Lower lobe of right lung (tissue), 2 donors: ENCODE data around the gene CLASP1. TPM values are rescaled to one million over a fixed set of nuclear protein-coding genes. Genes with fewer than 3 reads are reported as not detected.
"Not testable (repeated sequence)": the region's sequence is repeated elsewhere in the genome, so short reads cannot be mapped to it uniquely, and the experiment has no call there.

Experiments used
- ATAC-seq, 2 donors: fragments of 200-7000 bp; cut with Tn5 transposase; one replicate each; pipeline ENCODE4 v1.9.1; 2020 to 2022; ENCODE audit warnings: mild to moderate bottlenecking in 2 of 2, moderate library complexity in 2 of 2
- DNase-seq: peaks from one replicate; pipeline ENCODE4 v3.0.0-alpha.2; 2020
- H3K27ac ChIP-seq: fragments of 200-600 bp; one replicate; pipeline ENCODE4 v1.8.0; 2022
- H3K27me3 ChIP-seq: fragments of 200-600 bp; one replicate; pipeline ENCODE4 v1.8.0; 2022; ENCODE audit warnings: low read depth
- H3K36me3 ChIP-seq: fragments of 200-600 bp; one replicate; pipeline ENCODE4 v1.8.0; 2022; ENCODE audit warnings: mild to moderate bottlenecking
- H3K4me1 ChIP-seq: fragments of 200-600 bp; one replicate; pipeline ENCODE4 v1.8.0; 2022
- H3K4me3 ChIP-seq: fragments of 200-600 bp; one replicate; pipeline ENCODE4 v1.8.0; 2022; ENCODE audit warnings: mild to moderate bottlenecking
- H3K9me3 ChIP-seq: fragments of 200-600 bp; one replicate; pipeline ENCODE4 v1.8.0; 2022
- intact Hi-C: fragments of 100-400 bp; cut with DNase I; formaldehyde crosslinking; loops from one replicate; pipeline ENCODE4 v1.11.0; 2022
- total RNA-seq: library from RNA; stranded (reverse); fragmentation: NEBNext Ultra II Directional; extraction: Animal tissue kit (Norgen Biotek cat#: 25700); gene quantifications from one replicate; pipeline ENCODE4 v1.2.1, GENCODE V29; 2021
- TF ChIP-seq, protein P1 (sequence below): fragments of 200-600 bp; IDR thresholded peaks from one replicate; pipeline ENCODE4 v1.8.0; 2022; ENCODE audit warnings: antibody characterized with exemption, mild to moderate bottlenecking
- donor health status: DM: no; HTN: yes; CAD: no; lungs with severe emphysema.

The CLASP1 gene
- total RNA-seq, 1 donor from 2014 or later, result 45.8 TPM

DNA sequence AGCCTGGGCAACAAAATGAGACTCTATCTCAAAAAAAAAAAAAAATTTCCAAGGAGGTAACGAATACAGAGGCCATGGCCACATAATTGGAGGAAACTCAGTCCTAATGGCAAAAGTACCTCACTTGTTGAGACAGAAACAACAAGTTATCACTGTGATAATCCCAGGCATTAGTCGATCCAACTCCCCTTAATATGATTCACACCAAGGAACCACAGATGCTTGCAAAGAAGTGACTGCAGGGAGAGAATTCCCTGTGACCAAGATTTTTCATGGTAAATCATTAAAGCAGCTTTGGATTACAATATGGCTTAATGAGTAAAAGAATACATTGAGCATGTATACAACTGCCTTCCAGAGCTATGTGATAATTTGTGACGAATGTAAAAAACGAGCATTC, 199.0 kb downstream of the CLASP1 start:
- intact Hi-C loops, result no loop called here
- peaks cover 92% of the 10 kb centered on the region for H3K36me3 ChIP-seq
- H3K27me3 ChIP-seq, result no peaks in the 10 kb centered on the region
- TF ChIP-seq, protein P1, sequence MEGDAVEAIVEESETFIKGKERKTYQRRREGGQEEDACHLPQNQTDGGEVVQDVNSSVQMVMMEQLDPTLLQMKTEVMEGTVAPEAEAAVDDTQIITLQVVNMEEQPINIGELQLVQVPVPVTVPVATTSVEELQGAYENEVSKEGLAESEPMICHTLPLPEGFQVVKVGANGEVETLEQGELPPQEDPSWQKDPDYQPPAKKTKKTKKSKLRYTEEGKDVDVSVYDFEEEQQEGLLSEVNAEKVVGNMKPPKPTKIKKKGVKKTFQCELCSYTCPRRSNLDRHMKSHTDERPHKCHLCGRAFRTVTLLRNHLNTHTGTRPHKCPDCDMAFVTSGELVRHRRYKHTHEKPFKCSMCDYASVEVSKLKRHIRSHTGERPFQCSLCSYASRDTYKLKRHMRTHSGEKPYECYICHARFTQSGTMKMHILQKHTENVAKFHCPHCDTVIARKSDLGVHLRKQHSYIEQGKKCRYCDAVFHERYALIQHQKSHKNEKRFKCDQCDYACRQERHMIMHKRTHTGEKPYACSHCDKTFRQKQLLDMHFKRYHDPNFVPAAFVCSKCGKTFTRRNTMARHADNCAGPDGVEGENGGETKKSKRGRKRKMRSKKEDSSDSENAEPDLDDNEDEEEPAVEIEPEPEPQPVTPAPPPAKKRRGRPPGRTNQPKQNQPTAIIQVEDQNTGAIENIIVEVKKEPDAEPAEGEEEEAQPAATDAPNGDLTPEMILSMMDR, result no peak
- DNase-seq (no peak), ATAC-seq (no peak)
- no peak overlapping the region for H3K27ac ChIP-seq
- no peaks in the 10 kb centered on the region for H3K4me1 ChIP-seq
- no peak overlapping the region for H3K4me3 ChIP-seq
- H3K9me3 ChIP-seq, result no peaks in the 10 kb centered on the region

DNA sequence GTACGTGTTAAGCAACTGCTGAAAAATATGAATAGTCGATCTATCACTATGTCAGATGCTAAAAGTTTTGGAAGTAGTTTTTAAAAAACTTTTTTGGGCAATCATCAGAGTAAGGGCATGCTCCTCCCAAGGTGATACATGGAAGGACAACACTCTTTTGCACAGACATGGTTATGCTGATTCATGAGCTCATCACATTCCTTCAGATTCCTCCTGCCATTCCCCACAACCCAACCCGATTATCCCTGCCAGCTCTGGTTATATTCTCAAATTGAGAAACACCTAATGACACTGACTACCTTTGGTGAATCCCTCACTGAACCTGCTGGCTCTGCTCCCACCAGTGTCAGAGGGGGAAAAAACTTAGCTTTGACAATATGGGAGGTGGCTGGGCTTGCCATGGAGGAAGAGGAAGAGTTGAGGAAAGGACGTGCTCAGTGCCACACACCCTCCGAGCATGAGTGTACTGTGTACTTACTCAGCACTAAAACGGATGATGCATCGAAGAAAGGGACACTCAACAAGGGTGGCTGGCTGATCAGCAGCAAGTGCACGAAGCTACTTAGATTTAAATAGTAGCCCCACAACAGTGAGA, 202.5 kb downstream of the CLASP1 start:
- H3K4me3 ChIP-seq, result no peak overlapping the region
- intact Hi-C loops, result no loop called here
- H3K36me3 ChIP-seq, result peaks cover 97% of the 10 kb centered on the region
- no peaks in the 10 kb centered on the region for H3K4me1 ChIP-seq
- no peaks in the 10 kb centered on the region for H3K27me3 ChIP-seq
- TF ChIP-seq, protein P1, result no peak
- ATAC-seq (no peak), DNase-seq (no peak)
- no peaks in the 10 kb centered on the region for H3K9me3 ChIP-seq
- H3K27ac ChIP-seq, result no peak overlapping the region

DNA sequence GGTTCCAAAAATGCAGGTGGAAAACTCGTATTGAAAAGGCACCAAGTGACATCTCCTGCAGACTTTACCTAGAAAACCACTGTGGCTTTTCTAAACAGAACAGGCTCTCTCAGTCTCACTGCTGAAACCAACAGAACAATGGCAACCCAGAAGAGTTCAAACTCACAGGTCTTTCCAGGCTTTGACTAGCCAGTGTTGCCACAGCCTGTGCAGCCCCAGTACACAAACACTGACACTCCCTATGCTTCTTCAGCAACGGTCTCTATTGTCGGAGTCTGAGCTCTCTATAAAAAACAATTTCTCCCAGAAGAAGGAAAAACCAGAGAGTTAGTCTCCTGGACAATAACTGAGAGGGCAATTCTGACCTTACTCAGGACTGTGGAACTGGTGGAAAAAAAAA, 206.4 kb downstream of the CLASP1 start:
- ATAC-seq, result no peak

DNA sequence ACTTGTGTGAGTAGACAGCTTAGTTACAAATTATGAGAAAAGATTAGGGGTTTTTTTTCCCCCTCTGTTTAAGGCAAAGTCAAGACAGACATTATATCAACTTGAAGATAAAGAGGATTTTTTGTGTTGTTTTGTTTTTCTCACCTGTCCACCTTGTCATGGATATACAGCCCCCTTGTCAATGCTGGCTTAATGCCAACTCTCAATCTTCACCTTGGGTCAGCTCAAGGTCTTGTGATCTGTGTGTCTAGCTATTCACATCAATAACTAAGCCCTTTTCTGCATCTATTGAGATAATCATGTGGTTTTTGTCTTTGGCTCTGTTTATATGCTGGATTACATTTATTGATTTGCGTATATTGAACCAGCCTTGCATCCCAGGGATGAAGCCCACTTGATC, 211.0 kb downstream of the CLASP1 start:
- H3K27ac ChIP-seq, DNase-seq, intact Hi-C loops, ATAC-seq, H3K27me3 ChIP-seq, H3K9me3 ChIP-seq, H3K4me3 ChIP-seq, H3K4me1 ChIP-seq: not testable (repeated sequence)
- H3K36me3 ChIP-seq, result peaks cover 28% of the 10 kb centered on the region

More for the DNA sequence above, 206.4 kb downstream of the CLASP1 start:
- Histone ChIP-seq H3K4me1 (no peaks in the 10 kb centered on the region), H3K4me3 (no peak overlapping the region), H3K27me3 (no peaks in the 10 kb centered on the region), H3K27ac (no peak overlapping the region), H3K9me3 (no peaks in the 10 kb centered on the region), H3K36me3 (peaks cover 68% of the 10 kb centered on the region)
- intact Hi-C loops, result no loop called here
- no peak for DNase-seq
- TF ChIP-seq, protein P1, result no peak

DNA sequence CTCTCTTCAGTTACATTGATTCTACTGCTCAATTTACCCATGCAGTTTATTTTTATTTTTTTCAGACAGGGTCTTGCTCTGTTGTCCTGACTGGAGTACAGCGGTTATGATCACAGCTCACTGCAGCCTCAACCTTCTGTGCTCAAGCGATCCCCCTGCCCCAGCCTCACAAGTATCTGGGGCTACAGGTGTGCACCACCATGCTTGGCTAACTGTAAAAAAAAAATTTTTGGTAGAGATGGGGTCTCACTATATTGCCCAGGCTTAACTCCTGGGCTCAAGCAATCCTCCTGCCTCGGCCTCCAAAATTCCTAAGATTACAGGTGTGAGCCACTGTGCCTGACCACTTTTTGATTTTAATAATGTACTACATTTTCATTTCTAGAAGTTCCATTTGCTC, 212.3 kb downstream of the CLASP1 start:
- no peak for ATAC-seq
- DNase-seq, result no peak

DNA sequence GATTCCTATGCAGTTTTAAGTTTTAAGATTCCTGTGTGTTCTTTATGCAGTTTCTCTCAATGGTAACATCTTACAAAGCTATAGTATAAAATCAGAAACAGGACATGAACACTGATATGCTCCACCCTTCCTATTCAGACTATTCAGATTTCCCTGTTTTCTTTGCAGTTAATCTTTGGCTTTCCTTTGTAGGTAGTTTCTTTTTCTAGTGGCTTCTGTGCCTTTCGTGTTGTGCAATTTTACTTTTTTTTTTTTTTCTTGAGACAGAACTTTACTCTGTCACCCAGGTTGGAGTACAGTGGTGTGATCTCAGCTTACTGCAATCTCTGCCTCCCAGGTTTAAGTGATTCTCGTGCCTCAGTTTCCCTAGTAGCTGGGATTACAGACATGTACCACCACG, 213.5 kb downstream of the CLASP1 start:
- no peaks in the 10 kb centered on the region for H3K27me3 ChIP-seq
- H3K27ac ChIP-seq, result no peak overlapping the region
- H3K36me3 ChIP-seq, result peaks cover 14% of the 10 kb centered on the region
- TF ChIP-seq, protein P1, result no peak
- intact Hi-C loops, result no loop called here
- ATAC-seq, result no peak
- H3K9me3 ChIP-seq, result no peaks in the 10 kb centered on the region
- H3K4me3 ChIP-seq, result no peak overlapping the region
- H3K4me1 ChIP-seq, result no peaks in the 10 kb centered on the region
- no peak for DNase-seq

More for the DNA sequence above, 212.3 kb downstream of the CLASP1 start:
- Histone ChIP-seq H3K4me3 (no peak overlapping the region), H3K27me3 (no peaks in the 10 kb centered on the region), H3K9me3 (no peaks in the 10 kb centered on the region), H3K27ac (no peak overlapping the region), H3K36me3 (peaks cover 14% of the 10 kb centered on the region), H3K4me1 (no peaks in the 10 kb centered on the region)
- intact Hi-C loops, result no loop called here
- TF ChIP-seq, protein P1, result no peak
